NCI-H2227 (cell line): ENCODE results near the gene ACSF2.
"Not testable (repeated sequence)": the region's sequence is repeated elsewhere in the genome, so short reads cannot be mapped to it uniquely, and the experiment has no call there.

ENCODE experiments used
- DNase-seq: peaks from one replicate; lab custom pipeline; 2025; ENCODE audit not compliant: unreplicated experiment; lab: John Stamatoyannopoulos, UW

Gene ACSF2

DNA sequence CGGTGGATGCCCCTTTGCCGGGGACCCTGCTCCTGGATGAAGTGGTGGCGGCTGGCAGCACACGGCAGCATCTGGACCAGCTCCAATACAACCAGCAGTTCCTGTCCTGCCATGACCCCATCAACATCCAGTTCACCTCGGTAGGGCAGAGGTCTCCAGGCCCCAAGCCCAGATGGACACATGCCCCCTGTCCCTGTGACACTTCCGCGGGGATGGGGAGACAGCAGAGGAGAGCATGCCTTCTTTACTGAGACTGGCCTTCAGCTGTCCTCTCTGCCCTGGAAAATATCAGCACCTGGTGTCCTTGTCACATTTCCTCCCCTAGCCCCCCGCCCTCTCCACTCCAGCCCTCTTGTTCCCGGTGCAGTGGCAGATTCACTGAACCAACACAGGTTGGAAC is 36.4 kb downstream of the ACSF2 start:
- no peak for DNase-seq

DNA sequence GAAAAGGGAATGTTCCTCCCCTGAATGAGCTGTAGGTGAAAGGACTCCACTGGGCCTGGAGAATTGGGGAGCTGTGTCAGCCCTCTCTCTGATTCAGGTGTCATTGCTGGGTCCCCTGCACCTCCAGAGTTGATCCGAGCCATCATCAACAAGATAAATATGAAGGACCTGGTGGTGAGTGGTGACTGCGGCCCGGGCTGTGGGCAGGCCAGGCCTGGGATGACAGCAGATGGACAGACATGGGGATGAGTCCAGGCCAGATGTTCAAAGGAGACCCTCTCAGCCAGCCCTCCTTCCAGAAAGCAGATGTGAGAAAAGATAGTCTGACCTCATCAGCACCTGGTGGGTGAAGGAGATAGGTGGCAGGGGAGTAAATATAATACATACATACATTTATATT is 38.1 kb downstream of the ACSF2 start:
- DNase-seq = no peak

GRCh38 chr17:50464736-50465135 is 38.7 kb downstream of the ACSF2 start:
- DNase-seq = no peak

DNA sequence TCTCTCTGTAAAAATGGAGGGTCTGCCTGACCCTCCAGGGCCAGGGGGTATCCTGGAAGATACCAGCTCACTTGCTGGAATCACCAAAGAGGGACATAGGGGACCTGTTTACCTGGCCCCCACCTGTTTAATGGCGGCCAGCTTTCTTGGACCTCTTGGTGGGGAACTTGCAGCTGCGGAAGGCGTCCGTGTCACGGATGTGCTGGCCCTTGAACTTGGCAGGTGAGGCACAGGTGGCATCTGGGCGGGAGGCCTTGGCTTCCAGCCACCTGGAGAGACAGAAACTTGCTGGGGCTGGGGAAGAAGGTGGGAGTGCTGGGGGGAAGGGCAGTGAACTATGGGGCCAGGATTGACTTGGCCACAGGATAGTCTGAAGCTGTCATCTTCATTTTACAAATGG is 39.2 kb downstream of the ACSF2 start:
- DNase-seq = no peak

- DNase-seq = no peak
Measured at GRCh38 chr17:50465635-50466034, 39.6 kb downstream of the ACSF2 start.

- no peak for DNase-seq
Measured at GRCh38 chr17:50466371-50467113, 40.5 kb downstream of the ACSF2 start.

DNA sequence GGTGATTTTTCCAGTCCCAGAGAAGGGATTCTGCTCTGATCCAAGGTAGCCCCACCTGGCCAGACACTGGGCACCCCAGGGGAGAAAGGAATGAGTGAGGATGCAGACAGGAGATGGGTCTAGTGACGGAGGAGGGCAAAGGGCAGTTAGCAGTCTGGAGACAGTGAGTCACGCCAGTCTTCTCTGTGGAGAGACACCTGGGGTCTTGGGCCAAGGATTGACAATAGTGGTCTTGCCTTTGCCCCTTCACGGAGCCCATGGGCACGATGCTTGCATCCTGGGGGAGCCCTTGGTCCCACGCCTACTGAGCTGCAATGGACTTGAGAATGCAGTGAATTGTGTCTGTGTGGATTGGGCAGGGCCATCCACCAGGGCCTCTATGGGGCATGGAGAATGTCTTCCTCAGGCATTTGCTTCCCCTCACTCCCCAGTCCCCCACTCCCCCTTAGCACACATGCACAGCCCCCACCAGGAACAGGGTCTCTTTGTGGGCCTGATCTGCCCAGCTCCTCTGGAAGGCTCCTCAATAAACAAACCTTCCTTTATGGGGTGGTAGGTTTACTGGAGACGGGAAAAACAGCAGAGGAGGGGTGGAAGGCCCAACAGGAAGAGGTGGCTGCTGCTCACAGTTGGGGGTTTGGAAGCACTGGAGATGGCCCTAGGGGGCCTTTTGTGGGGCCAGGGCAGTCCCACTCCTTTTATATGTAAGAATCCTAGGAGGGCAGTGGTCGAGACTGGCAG is 41.3 kb downstream of the ACSF2 start:
- no peak for DNase-seq

DNA sequence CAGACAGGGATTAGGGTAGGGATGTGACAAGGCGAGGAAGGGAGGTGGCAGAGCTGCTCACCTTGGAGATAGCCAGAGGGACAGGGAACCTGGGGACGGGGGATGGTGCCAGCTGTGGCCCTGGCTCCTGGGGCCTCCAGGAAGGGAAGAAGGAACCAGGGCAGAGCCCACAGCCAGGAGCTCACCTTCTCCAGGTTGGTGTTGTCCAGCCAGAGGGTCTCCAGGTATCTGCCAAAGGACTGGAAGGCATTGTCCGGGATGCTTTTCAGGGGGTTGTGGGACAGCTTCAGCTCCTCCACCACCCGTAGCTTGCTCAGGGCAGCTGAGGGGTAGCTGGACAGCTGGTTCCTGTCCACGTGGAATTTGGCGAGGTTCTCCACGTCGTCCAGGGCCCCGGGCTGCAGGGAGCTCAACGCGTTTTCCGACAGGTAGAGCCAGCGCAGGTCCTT is 41.9 kb downstream of the ACSF2 start:
- DNase-seq = no peak

DNA sequence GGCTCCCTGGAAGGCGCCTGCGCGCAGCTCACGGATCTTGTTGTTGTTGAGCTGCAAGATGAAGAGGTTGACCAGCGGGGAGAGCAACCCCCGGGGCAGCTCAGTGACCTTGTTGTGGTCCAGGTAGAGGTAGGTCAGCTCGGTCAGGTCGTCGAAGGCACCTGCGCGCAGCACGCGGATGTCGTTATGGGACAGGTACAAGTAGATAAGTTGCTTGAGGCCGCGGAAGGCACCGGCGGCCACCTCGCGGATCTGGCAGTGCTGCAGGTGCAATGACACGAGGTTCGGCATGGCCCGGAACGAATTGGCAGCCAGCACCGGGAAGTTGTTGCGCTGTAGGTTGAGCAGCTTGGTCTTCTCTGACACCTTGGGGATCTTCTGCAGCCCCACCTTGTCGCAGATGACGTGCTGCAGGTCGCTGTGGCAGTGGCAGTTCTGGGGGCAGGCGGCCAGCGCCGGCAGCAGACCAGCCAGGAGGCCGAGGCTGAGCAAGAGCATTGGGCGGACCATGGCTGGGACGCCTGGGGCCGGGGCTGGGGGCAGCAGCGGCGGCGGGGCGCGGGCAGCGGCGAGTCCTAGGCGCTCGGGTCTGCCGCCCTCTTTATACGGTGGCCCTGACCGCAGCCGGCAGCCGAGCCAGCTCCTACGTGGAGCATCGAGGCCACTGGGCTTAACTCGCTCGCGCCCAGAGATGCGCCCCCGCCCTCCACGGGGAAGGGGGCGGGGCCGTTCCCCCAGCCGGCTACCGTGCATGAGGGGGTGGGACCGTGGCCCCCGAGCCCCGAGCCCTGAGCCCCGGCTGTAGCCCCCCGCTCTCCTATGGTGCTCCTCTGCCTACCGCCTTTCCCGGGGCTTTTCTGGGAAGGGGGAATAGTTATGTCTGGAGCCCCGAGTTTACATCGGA is 42.5 kb downstream of the ACSF2 start, which contains the start of gene CHAD:
TSS of gene CHAD (minus strand) at position 577 of the 904 bp plus-strand sequence. CDS start at position 510, 67 bp downstream.
- peak; percentile 22 for DNase-seq

DNA sequence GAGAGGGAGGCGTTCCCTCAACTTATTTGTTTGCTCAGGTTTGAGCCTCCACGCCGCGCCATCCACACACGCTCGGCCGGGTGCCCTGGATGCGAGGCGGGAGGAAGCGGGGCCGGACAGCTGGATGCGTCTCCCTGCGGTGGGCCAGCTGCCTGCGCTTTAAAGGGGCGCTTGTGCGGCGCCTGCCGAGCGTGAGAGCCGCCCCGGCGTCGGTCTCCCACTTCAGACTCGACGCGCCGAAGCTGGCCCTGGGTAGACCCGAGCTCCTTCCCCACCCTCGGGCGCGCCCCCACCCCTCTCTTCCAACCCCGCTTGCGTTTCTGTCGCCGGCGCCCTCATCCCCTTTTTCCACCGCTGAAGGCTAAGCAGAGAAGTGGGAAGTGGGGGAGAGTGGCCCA is 43.2 kb downstream of the ACSF2 start:
- DNase-seq = no peak

DNA sequence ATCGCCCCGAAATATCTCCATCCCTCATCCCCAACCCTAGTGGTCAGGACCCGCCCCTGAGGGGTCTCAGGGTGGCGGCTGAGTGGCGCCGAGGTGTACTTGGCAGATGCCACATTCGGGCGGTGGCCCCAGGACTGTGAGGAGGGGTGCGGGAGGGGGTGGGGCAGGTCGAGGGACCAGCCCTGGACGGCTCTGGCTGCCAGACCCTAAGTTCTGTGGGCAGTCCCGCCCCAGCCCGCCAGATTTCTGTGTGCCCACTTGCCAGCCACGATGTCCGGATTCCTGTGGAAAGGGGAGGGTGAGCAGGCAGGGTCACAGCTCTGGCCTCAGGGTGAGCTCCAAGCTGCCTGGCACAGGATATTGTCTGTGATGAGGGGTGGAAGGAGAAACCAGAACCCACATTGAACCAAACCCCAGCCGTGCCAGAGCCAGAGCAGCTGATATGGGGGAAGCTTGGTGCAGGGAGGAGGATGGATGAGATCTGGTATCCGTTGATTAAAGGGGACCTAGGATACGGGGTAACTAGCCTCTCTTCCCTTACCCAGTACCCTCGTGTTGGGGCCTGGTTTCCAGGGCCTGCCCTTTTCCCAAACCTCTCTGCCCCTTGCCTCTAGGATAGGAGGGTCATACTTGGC is 43.8 kb downstream of the ACSF2 start:
- no peak for DNase-seq

DNA sequence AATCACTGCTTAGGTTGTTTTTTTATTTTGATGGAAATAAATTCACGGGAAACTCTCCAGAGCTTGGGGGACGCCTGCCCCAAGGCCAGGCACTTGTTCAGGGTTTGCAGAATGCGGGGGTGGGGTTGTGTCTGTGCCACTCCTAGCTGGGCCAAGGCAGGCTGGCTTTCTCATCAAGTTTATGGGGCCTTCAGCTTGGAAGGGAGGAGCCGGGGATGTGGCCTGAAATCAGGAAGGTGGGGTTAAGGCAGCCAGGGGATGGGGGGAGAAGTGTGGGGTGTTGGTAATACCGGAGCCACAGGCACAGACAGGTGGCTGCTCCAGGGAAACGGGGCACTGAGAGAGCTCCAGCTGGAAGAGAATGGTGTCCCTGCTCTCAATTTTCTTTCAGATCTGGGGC is 44.4 kb downstream of the ACSF2 start:
- DNase-seq = no peak

DNA sequence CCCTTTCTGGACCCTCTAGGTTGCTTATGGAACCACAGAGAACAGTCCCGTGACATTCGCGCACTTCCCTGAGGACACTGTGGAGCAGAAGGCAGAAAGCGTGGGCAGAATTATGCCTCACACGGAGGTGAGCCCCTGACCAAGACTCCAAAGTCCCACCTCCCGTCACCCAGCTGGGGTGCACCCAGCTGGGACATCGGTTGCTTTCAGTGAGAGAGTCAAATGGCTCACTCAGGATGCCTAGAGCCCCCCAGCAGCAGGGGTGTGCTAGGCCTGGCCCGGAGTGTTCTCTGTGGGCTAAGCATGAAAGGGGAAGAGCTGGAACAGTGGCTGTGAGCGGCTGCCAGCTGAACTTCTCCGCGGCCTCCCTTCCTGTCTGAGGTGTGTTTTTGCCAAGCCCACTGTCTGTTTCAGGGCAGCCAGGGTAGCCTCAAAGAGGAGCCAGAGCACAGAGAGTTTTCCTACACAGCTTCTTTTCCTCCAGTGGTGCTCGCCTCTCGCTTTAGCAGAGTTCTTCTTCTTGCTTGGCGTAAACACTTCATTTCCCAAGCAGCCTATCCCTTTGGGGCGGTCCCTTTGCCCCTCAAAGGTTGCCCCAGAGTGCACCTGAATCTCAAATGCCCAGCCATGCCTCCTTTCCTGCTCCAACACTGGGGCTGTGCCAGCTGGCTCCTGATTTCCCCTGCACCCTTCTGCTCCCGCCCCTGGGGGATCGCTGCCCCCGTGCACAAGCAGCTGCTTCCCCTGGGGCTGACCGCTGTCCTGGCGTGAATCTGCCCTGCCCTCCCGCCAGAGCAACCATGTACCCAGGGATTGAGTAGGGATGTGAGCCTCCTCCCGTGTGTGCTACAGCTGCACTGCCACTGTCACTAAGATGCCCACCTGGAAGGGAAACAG is 45.2 kb downstream of the ACSF2 start:
- no peak for DNase-seq

- DNase-seq = no peak
Measured at GRCh38 chr17:50472286-50472685, 46.3 kb downstream of the ACSF2 start.

DNA sequence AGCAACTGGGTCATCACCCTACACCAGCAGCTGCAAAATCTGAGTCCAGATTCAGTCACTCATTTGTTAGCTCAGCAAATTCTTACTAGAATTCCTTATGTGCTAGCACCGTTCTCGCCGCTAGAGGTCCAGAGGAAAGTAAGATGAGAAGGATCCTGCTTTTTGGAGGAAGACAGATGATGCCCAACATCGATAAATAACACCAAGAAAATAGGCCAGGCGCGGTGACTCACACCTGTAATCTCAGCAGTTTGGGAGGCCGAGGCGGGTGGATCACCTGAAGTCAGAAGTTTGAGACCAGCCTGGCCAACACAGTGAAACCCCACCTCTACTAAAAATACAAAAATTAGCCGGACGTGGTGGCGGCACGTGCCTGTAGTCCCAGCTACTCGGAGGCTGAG is 46.7 kb downstream of the ACSF2 start:
- DNase-seq = not testable (repeated sequence)

DNA sequence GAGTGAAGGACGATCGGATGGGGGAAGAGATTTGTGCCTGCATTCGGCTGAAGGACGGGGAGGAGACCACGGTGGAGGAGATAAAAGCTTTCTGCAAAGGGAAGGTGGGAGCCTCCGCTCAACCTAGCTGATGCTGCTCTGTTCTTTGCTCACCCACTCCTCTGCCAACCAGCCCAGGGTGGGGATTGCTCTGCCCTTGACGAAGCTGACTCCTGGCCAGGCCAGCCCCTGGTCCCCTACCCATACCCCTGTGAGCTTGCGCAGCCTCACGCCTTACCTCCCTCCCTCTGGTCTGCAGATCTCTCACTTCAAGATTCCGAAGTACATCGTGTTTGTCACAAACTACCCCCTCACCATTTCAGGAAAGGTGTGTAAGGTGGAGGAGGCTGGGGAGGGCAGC is 47.9 kb downstream of the ACSF2 start:
- no peak for DNase-seq

- no peak for DNase-seq
Measured at GRCh38 chr17:50474523-50474922, 48.5 kb downstream of the ACSF2 start.

GRCh38 chr17:50475362-50475761 is 49.3 kb downstream of the ACSF2 start:
- no peak for DNase-seq

- DNase-seq = not testable (repeated sequence)
Measured at GRCh38 chr17:50475775-50476544, 49.9 kb downstream of the ACSF2 start.
